Endothelial cell of hepatic sinusoid (primary cell): ENCODE results near the gene C7orf57.
"Not testable (repeated sequence)": the region's sequence is repeated elsewhere in the genome, so short reads cannot be mapped to it uniquely, and the experiment has no call there.

ENCODE experiments used
- in situ Hi-C: cut with HindIII; loops from 2 replicates; pipeline ENCODE4 v1.10.0; 2017; ENCODE audit warnings: low sequenced_read_pairs

C7orf57 gene

DNA sequence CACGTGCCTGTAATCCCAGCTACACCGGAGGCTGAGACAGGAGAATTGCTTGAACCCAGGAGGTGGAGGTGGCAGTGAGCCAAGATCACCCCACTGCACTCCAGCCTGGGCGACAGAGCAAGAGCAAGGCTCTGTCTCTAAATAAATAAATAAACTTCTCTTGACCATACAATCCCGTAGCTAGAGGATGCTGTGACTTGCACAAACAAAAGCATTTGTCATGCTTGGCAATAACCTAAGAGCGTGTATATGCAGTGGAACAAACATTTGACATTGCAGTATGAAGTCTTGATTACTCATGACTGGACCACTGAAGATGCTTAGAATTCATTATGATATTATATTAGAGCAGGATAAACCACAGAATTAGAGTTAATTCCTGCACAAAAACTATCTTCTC, 1.4 kb upstream of the C7orf57 start:
- in situ Hi-C loops: loop anchor here (5.0 kb wide), 1 partner anchor 58 kb away; no protein-coding TSS in a partner anchor

DNA sequence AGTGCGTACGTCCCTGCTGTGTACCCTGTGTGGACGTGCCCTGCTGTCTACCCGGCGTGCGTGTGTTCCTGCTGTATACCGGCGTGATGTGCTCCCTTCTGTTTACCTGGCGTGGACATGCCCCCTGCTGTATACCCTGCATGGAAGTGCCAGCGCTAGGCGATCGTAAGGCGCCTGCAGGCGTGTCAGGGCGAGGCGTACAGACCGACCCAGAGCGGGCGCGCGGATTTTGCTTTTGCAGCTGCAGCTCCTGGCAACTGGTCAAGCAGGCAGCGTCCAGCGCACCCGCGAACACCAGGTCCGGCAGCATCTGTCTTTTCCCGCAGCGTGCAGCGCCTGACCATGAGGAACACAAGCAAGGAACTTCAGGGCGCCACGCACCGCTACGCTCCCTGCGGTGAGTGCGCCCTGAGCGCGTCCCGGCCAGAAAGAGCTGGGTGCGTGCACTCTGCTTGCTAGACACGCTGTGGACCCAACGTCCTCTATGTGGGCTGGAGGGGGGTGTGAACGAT, 680 bp downstream of the C7orf57 start:
- in situ Hi-C loops: no loop called here

DNA sequence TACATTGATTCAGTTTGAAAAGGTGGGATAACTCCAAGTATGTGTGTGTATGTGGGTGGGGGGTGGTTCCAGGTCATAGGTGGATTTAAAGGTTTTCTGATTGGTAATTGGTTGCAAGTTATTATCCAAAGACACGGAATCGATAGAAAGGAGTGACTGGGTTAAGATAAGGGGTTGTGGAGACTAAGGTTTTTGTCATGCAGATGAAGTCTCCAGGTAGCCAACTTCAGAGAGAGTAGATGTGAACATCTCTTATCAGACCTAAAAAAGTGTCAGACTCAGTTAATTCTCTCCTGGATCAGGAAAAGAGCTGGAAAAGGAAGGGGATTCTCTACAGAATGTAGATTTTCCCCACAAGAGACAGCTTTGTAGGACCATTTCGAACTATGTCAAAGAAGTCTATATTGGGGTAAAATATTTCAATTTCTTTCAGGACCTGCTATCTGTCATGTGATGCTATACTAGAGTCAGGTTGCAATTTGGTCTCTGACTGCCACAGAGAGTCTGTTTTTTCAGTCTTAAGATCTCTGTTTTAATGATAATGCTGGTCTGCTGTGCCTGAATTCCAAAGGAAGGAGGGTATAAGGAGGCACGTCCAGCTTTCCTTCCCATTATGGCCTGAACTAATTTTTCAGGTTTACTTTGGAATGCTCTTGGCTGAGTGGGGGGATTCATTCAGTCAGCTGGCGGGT, 3.6 kb downstream of the C7orf57 start:
- in situ Hi-C loops: no loop called here

DNA sequence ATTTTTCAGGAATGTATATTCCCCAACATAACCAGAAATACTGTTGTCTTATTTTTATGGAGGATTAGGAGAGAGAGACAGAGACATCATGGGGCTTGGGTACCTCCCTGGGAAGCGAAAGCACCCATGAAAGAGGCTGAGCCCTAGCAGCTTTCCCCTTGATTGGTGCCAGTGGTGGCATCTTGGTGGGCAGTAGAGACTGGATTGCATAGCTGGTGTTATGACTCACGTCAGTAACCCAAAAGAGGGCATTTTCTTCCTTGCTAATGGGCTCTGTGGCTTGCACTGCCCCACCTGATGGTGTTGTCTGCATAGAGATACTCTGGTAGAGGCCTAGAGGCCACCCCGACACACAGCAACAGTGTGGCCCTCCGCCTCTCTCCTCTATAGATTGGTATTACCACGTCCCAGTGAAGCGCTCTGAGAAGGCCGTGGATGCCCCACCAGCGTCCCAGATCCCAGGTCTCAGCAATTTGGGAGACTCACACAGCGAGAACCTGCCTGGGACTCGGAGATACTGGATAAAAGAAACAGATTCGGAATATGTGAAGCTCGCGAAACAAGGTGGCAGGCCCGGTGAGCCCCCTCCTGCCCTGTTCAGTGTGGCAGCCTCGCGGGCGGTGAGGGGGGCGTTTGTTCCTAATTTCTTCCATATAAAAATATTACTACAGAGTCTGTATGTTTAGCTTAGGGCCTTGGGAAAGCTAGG, 5.8 kb downstream of the C7orf57 start:
- in situ Hi-C loops: no loop called here

DNA sequence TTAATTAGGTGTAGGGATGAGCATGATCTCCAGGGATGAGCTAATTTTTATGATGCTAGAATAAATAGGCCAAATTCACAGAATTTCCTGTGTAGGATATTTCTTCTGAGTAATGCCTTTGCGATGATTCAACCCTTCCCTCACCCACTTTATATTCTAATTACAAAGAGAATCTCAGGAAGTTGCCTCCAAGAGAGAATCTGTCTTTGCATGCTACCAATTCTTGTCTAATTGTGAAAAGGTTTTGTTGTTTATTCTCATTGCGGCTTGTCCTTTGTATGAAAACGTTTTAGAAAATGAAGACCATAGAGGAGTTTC, 6.3 kb downstream of the C7orf57 start:
- in situ Hi-C loops: no loop called here

DNA sequence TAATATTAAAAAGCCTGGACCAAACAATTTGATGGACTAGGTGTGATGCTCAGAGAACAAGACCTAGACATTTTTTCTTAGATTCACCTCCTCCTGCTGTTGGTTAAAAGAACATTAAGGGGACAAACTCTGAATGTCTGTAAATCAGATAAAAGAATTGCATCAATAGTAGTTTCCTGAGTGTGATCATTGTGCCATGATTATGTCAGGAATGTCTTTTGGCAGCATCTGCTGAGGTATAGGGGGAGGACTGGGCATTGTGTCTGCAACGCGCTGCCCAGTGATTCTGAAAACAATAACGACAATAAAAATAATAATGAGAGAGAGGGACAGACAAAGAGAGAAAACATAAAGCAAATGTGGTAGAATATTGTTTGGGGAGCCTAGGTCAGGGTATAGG, 6.9 kb downstream of the C7orf57 start:
- in situ Hi-C loops: no loop called here

DNA sequence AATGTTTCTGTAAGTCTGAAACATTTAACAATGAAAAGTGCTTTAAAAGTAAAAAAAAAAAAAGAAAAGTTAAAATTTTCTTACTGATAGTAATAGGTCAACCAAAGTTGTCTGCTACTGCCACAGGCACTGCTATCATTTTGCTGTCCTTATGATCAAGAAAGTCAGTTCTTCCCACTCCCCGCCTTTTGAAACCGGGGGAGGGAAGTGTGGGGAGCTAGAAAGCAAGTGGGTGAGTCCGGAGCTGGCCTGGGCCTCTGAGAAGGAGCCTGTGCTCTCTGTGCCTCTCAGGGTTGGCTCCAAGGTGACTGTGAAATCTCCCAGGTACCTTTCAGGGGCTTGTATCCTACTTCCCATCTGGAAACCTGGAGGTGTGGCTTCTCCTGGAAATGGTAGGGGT, 7.3 kb downstream of the C7orf57 start:
- in situ Hi-C loops: no loop called here

DNA sequence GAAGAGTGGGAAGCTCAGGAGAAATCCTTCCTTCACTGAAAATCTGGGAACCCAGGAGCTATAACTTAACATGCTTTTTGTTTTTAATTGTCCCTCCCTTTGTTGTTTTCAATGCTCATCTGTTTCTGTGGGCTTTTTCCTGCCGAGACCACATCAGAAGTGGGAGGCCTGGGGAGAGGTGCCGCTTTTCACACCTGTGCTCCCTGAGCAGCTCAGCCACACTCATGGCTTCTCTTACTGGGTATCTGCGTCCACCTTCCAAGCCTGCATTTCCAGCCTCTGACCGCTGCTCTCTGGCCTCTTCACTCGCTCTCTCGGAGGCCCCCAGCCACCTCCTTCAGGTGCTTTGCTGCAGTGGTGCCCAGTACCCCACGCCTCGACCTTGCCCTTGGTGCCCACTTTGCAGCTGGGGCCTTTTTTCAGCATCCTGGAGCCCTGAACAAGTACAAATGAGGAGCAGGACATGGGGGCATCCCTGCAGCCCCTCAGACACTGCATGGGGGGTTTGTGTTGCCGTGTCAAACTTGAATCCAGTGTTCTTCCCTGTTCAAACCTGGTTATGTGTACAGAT, 9.9 kb downstream of the C7orf57 start:
- in situ Hi-C loops: no loop called here

DNA sequence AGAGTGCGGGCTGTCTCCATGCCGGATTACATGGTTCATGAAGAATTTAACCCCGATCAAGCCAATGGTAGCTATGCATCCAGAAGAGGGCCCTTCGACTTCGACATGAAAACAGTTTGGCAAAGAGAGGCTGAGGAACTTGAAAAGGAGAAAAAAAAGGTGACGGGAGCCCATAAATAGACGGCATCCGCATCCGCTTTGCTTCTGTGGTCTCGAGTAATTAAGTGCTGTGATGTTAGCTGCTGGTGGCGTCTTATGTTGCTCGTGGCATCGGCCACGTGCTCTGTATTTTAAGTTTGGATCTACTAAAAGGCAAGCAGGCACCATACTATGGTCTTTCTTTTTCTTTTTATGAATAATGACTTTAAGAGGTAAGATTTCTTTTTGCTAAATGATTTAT, 11.1 kb downstream of the C7orf57 start:
- in situ Hi-C loops: no loop called here

DNA sequence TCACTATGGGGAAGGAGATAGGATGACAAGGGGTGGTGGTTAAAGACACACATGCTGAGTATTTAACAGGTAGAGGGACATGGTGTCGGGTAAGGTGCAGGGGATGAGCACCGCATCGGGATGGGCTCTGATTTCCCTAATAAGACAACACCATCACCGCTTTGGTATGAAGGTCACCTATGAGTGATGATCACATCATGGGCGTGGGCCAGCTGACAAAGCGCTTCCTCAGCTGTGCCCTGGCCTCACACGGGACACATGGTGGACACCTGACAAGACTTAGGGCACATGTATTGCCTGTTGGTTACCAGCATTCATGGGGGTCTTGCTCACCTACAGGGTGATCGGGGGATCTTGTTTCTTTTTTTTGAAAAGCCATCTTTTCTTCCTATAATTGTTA, 12.8 kb downstream of the C7orf57 start:
- in situ Hi-C loops: no loop called here

DNA sequence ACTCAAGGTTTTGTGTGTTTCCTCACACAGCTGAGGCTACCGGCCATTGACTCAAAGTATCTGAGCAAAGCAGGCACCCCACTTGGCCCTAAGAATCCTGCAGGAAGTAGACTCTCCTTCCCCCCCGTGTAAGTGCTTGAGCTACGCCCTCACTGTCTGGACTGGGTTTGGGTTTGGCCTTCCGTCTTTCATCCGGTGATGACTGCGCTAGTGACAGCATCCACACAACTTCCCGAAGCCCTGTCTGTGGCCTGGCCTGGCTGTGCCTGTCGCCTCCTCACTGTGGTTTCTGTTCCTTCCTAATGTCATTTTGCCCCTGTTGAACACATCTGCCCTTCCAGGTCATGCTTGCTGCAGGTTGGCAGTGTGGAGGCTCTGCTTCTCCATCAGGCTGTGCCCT, 14.5 kb downstream of the C7orf57 start:
- in situ Hi-C loops: no loop called here

DNA sequence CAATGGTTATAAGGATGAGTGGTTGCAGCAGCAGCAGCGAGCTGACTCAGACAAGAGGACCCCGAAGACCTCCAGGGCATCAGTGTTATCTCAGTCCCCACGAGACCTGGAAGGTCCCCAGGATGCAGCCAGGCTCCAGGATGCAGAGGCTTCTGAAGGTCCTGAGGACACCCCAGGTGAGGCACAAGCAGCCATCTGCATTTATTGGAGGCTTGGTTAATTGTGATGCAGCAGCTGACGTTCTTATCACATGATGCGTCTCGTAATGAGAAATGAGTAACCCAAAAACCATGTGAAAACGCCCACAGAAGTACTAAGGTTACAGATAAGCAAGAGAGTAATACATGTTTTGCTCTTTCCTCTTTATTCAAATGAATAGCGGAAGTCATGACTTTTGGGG, 17.4 kb downstream of the C7orf57 start:
- in situ Hi-C loops: no loop called here

DNA sequence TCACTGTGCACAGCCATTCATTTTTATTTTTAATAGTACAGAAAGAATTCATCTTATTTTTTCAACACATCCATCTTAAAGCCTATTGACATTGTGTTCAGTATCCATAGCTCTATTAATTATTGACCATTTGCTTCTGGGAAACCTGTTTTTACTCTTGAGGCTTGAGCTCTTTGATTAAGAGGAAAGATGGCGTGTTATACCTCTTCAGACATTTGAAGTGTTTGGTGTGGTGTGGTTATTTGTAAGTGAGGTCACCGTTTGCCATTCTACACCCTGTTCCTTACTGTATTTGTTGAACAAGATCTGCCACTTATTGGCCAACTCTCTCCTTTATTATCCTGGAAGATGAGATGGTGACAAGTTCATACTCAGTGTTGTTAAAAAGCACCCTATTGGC, 18.4 kb downstream of the C7orf57 start:
- in situ Hi-C loops: no loop called here

DNA sequence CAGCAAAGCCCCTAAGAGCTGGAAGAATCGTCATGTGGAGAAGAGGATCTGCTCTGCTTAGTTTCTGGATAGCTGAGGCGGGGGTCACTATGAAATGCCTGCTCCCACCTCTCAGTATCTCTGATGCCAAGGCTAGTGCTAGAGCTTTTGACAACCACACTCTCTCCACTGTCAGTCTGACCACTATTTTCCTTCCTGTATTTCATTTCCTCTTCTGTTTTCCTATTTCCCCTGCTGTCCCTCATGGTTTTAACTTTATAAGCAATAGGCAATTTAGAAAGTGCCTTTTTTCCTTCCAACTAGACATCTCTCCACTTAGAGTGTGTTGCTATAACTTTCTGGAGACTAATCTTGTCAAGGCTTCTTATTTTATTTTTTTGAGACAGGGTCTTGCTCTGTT, 23.6 kb downstream of the C7orf57 start:
- in situ Hi-C loops: no loop called here

DNA sequence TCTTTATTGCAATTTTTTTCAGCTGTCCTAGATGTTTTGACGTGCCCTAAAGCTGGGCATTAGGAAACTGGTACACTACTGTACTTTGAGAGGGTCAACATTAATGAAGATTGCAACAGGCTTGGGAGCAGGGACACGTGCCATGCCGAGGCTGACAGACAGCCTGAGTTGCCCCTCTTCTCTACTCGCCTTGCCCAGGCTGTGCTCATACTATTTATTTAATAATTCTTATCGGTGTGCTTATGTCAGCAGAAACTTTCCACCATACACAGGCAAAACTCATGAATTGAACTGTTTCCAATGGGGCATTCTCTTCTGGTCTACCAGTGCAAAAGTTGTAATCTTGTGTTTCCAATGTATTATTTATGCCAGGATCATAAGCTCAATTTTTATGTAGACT, 24.4 kb downstream of the C7orf57 start:
- in situ Hi-C loops: no loop called here

DNA sequence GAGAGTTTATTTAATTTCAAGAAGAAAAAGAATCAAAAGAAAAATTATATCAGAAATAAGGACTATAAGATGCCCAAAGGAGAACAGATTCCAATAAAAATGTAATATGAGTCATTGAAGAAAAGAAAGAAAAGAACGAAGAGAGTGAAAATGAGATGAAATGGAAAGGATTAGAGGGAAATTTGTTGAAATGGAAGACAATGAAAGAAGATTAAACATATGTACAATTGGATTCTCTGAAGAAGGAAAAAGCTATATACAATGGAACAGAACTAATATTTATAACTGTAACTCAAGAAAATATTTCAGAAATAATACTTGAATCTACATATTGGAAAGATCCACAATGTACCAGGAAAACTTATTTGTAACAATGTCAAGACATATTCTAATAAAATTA, 28.6 kb downstream of the C7orf57 start:
- in situ Hi-C loops: no loop called here

DNA sequence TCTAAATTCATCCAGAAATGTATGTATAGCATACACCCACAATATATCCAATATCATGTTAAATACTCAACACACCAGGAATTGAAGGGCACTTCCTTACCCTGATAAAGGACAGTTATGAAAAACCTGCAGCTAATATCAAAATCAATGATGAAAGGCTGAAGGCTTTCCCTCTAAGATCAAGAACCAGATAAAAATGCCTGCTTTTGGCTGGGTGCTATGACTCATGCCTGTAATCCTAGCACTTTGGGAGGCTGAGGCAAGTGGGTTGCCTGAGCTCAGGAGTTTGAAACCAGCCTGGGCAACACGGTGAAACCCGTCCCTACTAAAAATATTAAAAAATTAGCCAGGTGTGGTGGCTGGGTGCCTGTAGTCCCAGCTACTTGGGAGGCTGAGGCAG, 32.1 kb downstream of the C7orf57 start:
- in situ Hi-C loops: no loop called here

DNA sequence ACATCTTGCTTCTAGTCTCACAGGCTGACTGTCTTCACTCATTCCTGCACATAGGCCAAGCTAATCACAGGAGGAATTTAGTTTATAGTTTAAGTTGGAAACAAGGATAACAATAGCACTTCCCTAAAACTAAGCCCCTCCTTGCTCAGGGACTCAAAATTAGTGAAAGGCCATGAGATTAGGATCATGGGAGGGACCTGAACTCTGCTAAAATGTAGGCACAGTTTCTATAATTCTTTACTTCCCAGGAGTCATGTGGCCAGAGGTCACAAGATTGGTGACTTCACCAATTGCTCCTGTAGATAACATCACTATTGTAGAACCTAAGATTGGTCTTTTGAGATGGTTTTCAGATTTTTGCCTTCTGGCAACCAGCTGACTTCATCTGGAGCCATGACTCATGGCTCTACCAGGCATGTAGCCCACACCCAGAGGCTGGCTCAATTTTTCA, 38.9 kb downstream of the C7orf57 start:
- in situ Hi-C loops: no loop called here

DNA sequence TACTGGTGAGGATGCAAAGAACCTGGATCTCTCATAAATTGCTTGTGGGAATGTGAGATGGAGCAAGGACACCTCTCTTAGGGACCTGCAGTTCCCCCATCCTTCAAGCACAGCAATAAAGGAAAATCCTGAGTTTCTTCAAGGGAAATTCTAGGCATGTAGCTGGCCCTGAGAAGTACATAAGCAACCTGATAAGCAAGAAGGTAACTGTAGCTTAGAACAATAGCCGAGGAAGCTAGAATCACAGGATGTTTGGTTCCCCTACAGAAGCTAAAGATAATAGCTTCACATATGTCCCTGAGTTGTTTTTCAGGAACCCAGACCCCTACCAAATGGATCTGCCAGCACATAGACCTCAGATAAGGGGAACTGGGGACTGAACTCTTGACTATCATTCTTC, 42.1 kb downstream of the C7orf57 start:
- in situ Hi-C loops: no loop called here

DNA sequence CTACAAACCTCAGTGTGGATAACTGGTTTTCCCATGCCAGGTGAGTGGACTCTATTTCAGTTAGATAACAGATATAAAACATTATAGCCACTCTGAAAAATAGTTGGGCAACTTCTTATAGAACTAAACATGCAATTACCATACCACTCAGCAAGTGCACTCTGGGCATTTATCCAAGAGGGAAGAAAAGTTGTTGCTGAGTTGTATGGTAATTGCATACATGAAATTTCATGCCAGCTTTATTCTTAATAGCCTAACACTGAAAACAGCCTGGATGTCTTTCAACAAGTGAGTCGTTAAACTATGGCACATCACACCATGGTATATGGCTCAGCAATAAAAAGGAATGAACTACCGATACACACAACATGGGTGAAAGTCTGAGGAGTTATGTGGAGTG, 43.1 kb downstream of the C7orf57 start:
- in situ Hi-C loops: no loop called here

DNA sequence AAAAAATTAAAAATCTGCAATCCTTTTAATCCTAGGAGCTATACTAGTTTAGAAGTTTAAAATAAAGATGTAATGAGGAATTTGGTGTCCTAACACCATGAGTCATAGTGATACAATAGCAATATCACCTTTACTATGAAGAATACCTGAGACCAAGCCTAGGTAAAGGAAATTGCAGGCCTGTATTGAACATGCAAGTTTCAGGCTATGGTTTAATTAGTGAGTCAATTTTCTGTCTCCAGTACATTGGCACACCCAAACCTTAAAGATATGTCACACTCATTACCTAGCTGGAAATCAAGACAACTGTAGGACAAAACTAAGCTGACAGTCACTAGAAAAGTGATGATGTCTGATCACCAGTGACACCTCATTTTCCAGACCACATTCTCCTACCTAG, 47.0 kb downstream of the C7orf57 start:
- in situ Hi-C loops: not testable (repeated sequence)

DNA sequence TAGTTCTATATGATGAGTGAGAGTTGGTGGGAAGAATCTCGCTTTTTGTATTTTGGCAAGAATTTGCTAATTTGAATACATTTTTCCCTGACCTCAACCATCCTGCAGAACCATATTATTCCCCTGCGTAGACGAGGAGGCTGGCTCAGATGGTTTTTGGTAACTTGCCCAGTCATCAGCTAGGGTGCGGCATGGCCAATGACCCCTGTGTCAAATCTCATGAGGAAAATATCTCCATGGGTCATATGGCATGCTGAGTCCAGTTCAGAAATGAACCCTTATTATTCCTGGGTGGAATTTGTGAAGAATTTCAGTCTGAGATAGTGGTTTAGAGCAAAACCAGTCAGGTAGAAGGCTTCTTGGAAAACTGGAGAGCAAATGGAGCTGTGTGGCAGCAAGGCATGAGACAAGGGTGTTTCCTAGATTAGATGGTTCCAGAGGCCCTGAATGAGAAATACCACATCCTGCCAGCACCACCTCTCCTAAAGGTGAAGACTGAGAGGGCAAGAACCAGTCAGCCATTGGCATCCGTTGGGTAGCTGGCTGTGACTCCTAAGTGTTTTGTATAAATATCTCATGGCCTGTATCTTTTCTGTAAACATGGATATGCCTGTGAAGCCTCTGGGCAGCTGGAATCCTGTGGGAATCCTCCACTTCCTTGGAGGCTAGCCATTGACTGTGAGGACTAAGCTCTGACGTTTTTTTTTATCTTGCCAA, 47.9 kb downstream of the C7orf57 start:
- in situ Hi-C loops: no loop called here
